Epithelial cell of esophagus (primary cell): ENCODE results near the gene FBLIM1.
A peak's percentile ranks its signal among the peaks of the same experiment; 100 is the strongest.

Experiments
- DNase-seq: peaks from one replicate; pipeline ENCODE4 v3.0.0; 2010; ENCODE audit warnings: low read depth
- H3K4me3 ChIP-seq: 2 replicates; pipeline ENCODE4 v1.5.1; 2011; ENCODE audit warnings: mild to moderate bottlenecking, low read length, control low read depth
- CTCF ChIP-seq: IDR thresholded peaks from 2 replicates; pipeline ENCODE4 v1.5.1; 2011; ENCODE audit warnings: low read depth, mild to moderate bottlenecking, low read length, control low read depth, inconsistent platforms; ENCODE audit not compliant: insufficient read depth; ENCODE audit errors: missing control alignments

FBLIM1 gene

DNA sequence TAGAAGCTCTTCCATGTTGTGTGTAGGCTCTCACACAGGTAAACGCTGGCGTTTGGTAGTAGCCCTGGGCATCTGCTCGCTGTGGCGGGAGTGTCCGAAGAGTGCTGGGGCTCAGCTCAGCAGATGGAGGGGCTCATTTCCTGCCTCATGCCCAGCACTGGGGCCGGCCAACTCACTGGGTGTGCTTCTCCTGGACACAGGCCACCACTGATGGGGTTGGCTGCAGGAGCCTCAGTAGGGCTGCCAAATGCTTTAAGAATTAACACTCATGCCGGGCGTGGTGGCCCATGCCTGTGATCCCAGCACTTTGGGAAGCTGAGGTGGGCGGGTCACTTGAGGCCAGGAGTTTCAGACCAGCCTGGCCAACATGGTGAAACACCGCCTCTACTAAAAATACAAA is 28.0 kb downstream of the FBLIM1 start:
- DNase-seq = peak; percentile 48
- no peak overlapping the region for H3K4me3 ChIP-seq
- TF ChIP-seq CTCF = no peak

- no peak overlapping the region for H3K4me3 ChIP-seq
- peak; percentile 93 for DNase-seq
- TF ChIP-seq CTCF = no peak
These were observed 30.2 kb downstream of the FBLIM1 start for GRCh38 chr1:15788624-15789301.

GRCh38 chr1:15796086-15796462 is 37.5 kb downstream of the FBLIM1 start:
- DNase-seq = no peak
- no peak for TF ChIP-seq CTCF
- no peak overlapping the region for H3K4me3 ChIP-seq

- H3K4me3 ChIP-seq = no peak overlapping the region
- TF ChIP-seq CTCF = no peak
- peak; percentile 66 for DNase-seq
These were observed 39.2 kb downstream of the FBLIM1 start for GRCh38 chr1:15797614-15798390.

GRCh38 chr1:15799004-15799867 is 40.6 kb downstream of the FBLIM1 start:
- no peak overlapping the region for H3K4me3 ChIP-seq
- TF ChIP-seq CTCF = no peak
- DNase-seq = peak; percentile 98

DNA sequence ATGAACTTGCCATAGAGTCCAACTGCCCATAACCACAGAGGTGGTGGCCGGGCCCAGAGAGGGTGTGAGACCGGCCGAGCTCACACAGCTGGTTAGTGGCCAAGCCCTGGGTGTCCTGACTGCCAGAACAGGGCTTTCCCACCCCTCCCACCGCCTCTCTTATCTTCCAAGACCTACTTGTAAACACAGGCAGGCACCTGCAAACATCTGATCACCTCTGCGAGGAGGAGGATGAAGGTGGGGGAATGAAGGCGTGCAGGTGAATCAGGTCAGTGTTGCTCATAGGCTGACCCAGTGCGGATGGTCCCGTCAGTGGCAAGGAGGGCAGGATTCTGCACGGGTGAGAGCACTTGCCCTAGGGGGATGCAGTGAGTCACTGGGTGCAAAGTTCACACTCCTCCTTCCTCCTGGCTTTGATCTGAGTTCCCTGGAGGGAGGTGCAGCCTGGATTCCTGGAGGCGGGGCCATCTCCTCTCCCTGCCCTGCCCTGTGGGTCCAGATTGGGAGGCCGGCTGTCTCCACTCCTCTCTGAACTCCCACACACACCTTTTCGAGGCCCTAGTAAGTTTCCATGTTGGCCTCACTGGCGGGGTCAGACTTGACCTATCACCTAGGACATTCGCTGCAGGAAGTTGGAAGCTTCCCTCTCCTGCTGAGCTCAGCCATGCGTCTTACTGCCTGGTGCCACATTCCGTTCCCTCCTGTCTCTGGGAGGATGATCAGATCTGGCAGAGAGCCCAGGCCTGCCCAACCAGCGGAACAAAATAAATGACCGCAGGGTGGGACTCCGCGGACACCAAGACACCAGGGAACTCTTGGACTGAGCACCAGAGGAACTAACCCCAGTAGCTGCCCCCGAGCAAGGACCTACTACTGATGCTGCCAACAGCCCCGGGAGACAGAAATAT is 41.6 kb downstream of the FBLIM1 start:
- no peak for TF ChIP-seq CTCF
- H3K4me3 ChIP-seq = no peak overlapping the region
- peak; percentile 89 for DNase-seq
